Transverse colon (tissue), 4 donors: Measurements from ENCODE around the gene BEST4. TPM values are rescaled to one million over a fixed set of nuclear protein-coding genes. Genes with fewer than 3 reads are reported as not detected.

Experiments
- DNase-seq: peaks from one replicate; pipeline ENCODE4 v3.0.0-alpha.2; 2019
- H3K27ac ChIP-seq, 4 donors: fragments of 200-600 bp; sonication (generic); 2 replicates each; pipeline ENCODE4 v1.5.1; 2016 to 2018; ENCODE audit warnings: inconsistent platforms in 4 of 4
- H3K27me3 ChIP-seq: fragments of 200-600 bp; sonication (generic); 2 replicates; pipeline ENCODE4 v1.5.1; 2017; ENCODE audit warnings: inconsistent platforms
- H3K36me3 ChIP-seq, 4 donors: fragments of 200-600 bp; sonication (generic); 2 replicates each; pipeline ENCODE4 v1.5.1; 2017 to 2019; ENCODE audit warnings: inconsistent platforms in 4 of 4
- H3K4me1 ChIP-seq, 4 donors: fragments of 200-600 bp; sonication (generic); 2 replicates each; pipeline ENCODE4 v1.5.1; 2017 to 2020; ENCODE audit warnings: inconsistent platforms in 4 of 4
- H3K4me3 ChIP-seq, 4 donors: fragments of 200-600 bp; sonication (generic); 1 replicate in 1 of 4; 2 replicates in 3 of 4; pipeline versions ENCODE4 v1.5.1 to v1.6.1; 2017 to 2019; ENCODE audit warnings: inconsistent platforms in 4 of 4
- H3K9me3 ChIP-seq, 2 donors: fragments of 200-600 bp; sonication (generic); 2 replicates each; pipeline ENCODE4 v1.5.1; 2017 to 2019; ENCODE audit warnings: inconsistent platforms in 2 of 2
- EP300 ChIP-seq: sonication (generic); formaldehyde crosslinking; IDR thresholded peaks from one replicate; pipeline ENCODE4 v1.6.1; 2017; ENCODE audit warnings: antibody characterized with exemption, low read depth
- POLR2A ChIP-seq: fragments of 450-650 bp; IDR thresholded peaks from one replicate; pipeline ENCODE4 v1.6.1; 2016; ENCODE audit warnings: antibody characterized with exemption, mild to moderate bottlenecking, moderate library complexity
- POLR2AphosphoS5 ChIP-seq, 3 donors: sonication (generic); formaldehyde crosslinking; IDR thresholded peaks; one replicate each; pipeline ENCODE4 v1.6.1; 2016; ENCODE audit warnings: antibody characterized with exemption in 3 of 3
- WGBS, 2 donors: methylation state at CpG; one replicate each; pipeline ENCODE4 v1.1.5; 2018; ENCODE audit warnings: low coverage in 1 of 2; 5-methylcytosine and 5-hydroxymethylcytosine counted together
- in situ Hi-C, 4 donors: fragments of 200-750 bp; cut with MboI; loops; one replicate each; pipeline versions ENCODE4 v1.15.0 to v1.15.1; 2017; ENCODE audit warnings: low sequenced_read_pairs in 3 of 4, low pct_ligation_motif_present in 1 of 4, low pct_unique_long_range_greater_than_20kb in 1 of 4
- intact Hi-C: fragments of 100-400 bp; cut with DNase I; formaldehyde crosslinking; loops from one replicate; pipeline ENCODE4 v1.15.1; 2023; ENCODE audit warnings: low total_unique reads
- total RNA-seq, 4 donors: library from RNA; depleted of rRNA; stranded (reverse); fragments of >200 nt; gene quantifications; one replicate each; pipeline ENCODE4 v1.1.0, GENCODE V29; 2016
- TF ChIP-seq, protein P1 (sequence below), 5 experiments: fragments of 200-600 bp in 3 of 5; fragments of 450-650 bp in 2 of 5; sonication (generic) in 3 of 5; IDR thresholded peaks; 1 replicate in 2 of 5; 2 replicates in 3 of 5; pipeline ENCODE4 v1.5.1; 2016 to 2017; ENCODE audit warnings: antibody characterized with exemption in 5 of 5, inconsistent platforms in 3 of 5, mild to moderate bottlenecking in 2 of 5, moderate library complexity in 1 of 5

Gene BEST4
- total RNA-seq, 4 donors from 2014 or later: 48.8 to 208 (median 92.3) TPM

- no peak overlapping the region for H3K27ac ChIP-seq
These were observed 9.9 kb downstream of the BEST4 start for GRCh38 chr1:44777969-44778635.

DNA sequence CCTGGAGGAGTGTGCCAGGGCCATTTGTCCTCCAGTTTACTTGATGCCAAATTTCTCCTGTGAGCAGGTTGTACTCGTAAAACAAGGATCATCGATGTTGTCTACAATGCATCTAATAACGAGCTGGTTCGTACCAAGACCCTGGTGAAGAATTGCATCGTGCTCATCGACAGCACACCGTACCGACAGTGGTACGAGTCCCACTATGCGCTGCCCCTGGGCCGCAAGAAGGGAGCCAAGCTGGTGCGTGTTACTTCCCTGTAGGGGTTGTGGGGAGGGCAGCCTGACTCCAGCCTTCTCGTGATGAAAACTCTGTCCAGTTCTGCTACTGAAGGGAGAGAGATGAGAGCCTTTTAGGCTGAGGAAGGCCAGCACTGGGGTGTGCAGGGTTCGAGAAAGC lies 10.4 kb downstream of the BEST4 start:
- Histone ChIP-seq H3K27ac (peak overlapping the region in 2 of 4 donors; percentile 92 to 94), H3K9me3 (no peaks in the 10 kb centered on the region), H3K27me3 (no peaks in the 10 kb centered on the region), H3K36me3 (peaks cover 0 to 20% (median 4%) of the 10 kb centered on the region in 4 donors), H3K4me3 (no peak overlapping the region), H3K4me1 (peaks cover 9 to 29% (median 21%) of the 10 kb centered on the region in 4 donors)
- in situ Hi-C loops: loop anchor here in 2 of 4 donors (25.0 kb wide), 2 partner anchors 235 to 535 kb away; partner anchors contain the start of genes HECTD3 (in 1 of the 2) and UROD (in 1 of the 2)
- intact Hi-C loops: loop anchor here (5.0 kb wide), 1 partner anchor 525 kb away; no protein-coding TSS in a partner anchor
- WGBS, 2 donors: 60 to 66% methylated on average over 1 to 14 of the region's 14 CpGs
- no peak for TF ChIP-seq POLR2A
- no peak for TF ChIP-seq POLR2AphosphoS5 (IDR thresholded peaks at IDR 0.05)
- TF ChIP-seq EP300: no peak
- TF ChIP-seq, protein P1, sequence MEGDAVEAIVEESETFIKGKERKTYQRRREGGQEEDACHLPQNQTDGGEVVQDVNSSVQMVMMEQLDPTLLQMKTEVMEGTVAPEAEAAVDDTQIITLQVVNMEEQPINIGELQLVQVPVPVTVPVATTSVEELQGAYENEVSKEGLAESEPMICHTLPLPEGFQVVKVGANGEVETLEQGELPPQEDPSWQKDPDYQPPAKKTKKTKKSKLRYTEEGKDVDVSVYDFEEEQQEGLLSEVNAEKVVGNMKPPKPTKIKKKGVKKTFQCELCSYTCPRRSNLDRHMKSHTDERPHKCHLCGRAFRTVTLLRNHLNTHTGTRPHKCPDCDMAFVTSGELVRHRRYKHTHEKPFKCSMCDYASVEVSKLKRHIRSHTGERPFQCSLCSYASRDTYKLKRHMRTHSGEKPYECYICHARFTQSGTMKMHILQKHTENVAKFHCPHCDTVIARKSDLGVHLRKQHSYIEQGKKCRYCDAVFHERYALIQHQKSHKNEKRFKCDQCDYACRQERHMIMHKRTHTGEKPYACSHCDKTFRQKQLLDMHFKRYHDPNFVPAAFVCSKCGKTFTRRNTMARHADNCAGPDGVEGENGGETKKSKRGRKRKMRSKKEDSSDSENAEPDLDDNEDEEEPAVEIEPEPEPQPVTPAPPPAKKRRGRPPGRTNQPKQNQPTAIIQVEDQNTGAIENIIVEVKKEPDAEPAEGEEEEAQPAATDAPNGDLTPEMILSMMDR (IDR thresholded peaks at IDR 0.05): no peak
- DNase-seq: no peak

More at GRCh38 chr1:44777969-44778635, 9.9 kb downstream of the BEST4 start:
- no peaks in the 10 kb centered on the region for H3K27me3 ChIP-seq
- H3K4me3 ChIP-seq: no peak overlapping the region
- no peak for DNase-seq
- no peaks in the 10 kb centered on the region for H3K9me3 ChIP-seq
- peaks cover 0 to 20% (median 4%) of the 10 kb centered on the region in 4 donors for H3K36me3 ChIP-seq
- H3K4me1 ChIP-seq: peaks cover 9 to 29% (median 21%) of the 10 kb centered on the region in 4 donors
- TF ChIP-seq, protein P1 (IDR thresholded peaks at IDR 0.05): no peak
- TF ChIP-seq POLR2AphosphoS5 (IDR thresholded peaks at IDR 0.05) (no peak), POLR2A (no peak), EP300 (no peak)
- intact Hi-C loops: loop anchor here (5.0 kb wide), 1 partner anchor 524 kb away; no protein-coding TSS in a partner anchor
- in situ Hi-C loops: loop anchor here in 2 of 4 donors (25.0 kb wide), 2 partner anchors 234 to 534 kb away; partner anchors contain the start of genes HECTD3 (in 1 of the 2) and UROD (in 1 of the 2)
- WGBS, 2 donors: 72 to 87% methylated on average over 4 to 13 of the region's 13 CpGs

GRCh38 chr1:44776730-44777068 lies 11.3 kb downstream of the BEST4 start:
- Histone ChIP-seq H3K27me3 (no peaks in the 10 kb centered on the region), H3K4me3 (peak overlapping the region; percentile 72 to 81 (median 78)), H3K27ac (peak overlapping the region; percentile 92 to 97 (median 95)), H3K36me3 (peaks cover 0 to 20% (median 4%) of the 10 kb centered on the region in 4 donors), H3K9me3 (no peaks in the 10 kb centered on the region), H3K4me1 (peaks cover 9 to 29% (median 21%) of the 10 kb centered on the region in 4 donors)
- intact Hi-C loops: loop anchor here (5.0 kb wide), 1 partner anchor 526 kb away; no protein-coding TSS in a partner anchor
- TF ChIP-seq EP300: no peak
- TF ChIP-seq, protein P1 (IDR thresholded peaks at IDR 0.05): no peak
- no peak for TF ChIP-seq POLR2A
- TF ChIP-seq POLR2AphosphoS5 (IDR thresholded peaks at IDR 0.05): no peak
- 19 to 25% methylated on average over 4 to 12 of the region's 12 CpGs for WGBS, 2 donors
- in situ Hi-C loops: loop anchor here in 2 of 4 donors (25.0 kb wide), 2 partner anchors 236 to 536 kb away; partner anchors contain the start of genes HECTD3 (in 1 of the 2) and UROD (in 1 of the 2)
- DNase-seq: no peak
